ENCODE data around the gene IL17B.

DNA sequence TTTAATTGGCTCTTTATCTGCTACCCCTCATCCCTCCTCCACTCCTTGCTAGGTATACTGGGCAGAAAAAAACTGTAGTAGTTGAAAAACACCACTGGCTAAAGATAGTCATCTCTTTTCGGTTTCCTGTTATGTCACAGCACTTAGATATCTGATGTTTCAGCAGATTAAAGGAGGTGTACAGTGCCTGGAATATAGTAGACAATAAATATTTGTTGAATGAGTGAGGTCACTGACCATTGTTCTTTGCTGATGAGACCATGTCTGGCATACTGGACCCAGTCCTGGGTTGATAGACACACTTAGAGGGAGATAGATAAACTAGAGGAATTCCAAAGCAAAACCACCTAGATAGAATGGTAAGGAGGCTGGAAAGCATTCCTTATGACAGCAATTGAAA, 30.6 kb downstream of the IL17B start:
- TF ChIP-seq, protein P1, sequence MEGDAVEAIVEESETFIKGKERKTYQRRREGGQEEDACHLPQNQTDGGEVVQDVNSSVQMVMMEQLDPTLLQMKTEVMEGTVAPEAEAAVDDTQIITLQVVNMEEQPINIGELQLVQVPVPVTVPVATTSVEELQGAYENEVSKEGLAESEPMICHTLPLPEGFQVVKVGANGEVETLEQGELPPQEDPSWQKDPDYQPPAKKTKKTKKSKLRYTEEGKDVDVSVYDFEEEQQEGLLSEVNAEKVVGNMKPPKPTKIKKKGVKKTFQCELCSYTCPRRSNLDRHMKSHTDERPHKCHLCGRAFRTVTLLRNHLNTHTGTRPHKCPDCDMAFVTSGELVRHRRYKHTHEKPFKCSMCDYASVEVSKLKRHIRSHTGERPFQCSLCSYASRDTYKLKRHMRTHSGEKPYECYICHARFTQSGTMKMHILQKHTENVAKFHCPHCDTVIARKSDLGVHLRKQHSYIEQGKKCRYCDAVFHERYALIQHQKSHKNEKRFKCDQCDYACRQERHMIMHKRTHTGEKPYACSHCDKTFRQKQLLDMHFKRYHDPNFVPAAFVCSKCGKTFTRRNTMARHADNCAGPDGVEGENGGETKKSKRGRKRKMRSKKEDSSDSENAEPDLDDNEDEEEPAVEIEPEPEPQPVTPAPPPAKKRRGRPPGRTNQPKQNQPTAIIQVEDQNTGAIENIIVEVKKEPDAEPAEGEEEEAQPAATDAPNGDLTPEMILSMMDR (IDR thresholded peaks at IDR 0.05): no peak
- no peak for TF ChIP-seq EP300 (IDR thresholded peaks at IDR 0.05)
- TF ChIP-seq POLR2AphosphoS5 (IDR thresholded peaks at IDR 0.05): no peak
